Measurements from ENCODE around the gene PPFIA1.
A peak's percentile ranks its signal among the peaks of the same experiment; 100 is the strongest.

The PPFIA1 gene

DNA sequence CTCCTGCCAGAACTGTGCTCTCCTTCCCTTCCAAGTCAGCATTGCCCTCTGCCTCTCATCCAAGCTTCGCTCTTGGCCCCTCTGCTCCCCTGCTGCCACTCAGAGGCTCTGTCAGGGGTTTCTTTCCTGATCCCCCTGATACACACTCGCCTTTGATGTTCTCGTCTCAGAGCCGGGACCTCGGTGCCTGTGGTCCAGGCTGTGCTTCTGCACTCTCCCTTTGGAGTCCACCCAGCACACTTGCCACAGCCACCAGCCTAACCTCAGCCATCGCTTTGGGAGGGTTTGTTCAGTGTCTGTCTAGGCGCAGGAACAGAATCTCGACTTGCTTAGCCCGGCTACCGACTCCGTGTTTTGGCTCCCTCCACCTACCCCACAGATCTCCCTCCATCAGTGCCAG is 29.1 kb downstream of the PPFIA1 start:
- no peak for DNase-seq

DNA sequence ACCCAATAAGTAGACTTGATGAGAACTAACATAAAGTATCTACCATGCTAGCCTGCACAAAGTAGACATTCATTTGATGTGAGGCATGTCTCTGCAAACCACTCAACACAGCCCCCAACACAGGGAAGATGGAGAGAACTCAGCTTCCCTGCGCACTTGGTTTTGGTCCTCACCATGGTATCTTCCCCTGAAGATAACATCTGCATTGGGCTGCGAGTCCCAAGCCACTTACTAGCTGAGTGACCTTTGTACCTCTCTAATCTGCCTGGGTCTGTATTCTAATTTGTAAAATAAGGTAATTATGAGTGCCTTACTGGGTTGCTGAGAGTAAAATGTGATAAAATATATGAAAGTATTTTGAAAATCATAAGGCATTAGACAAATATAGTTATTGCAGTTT is 30.7 kb downstream of the PPFIA1 start:
- DNase-seq = no peak

DNA sequence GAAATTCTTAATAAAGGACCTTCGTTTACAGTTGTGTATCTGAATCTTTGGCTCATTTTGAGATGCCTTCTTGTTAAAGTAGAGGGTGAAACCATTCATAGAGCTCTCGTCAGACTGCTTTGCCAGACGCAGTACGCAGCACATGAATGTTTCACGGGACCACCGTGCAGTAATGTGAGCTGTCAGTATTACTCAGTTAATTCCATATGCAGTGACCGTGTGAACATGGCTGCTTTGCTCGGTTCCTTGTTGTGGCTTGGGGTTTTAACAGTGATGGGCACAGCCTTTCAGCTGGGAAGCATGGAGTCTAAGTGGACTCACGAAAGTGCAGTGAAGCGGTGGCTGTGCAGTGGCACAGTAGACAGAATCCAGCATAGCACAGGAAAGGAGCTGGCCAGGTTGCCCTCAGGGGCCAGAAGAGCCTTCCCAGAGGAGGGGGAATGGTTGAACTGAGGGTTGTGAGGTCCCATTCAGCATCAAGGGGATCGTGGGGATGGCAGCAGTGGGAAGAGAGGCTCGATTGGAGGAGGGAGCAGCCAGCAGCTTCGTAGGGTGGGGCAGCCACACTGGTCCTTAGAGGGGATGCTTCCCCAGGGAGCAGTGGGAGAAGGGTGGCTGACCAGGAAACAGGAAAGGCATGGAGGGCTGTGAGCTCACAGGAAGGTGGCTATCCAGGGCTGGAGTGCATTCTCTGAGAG is 31.4 kb downstream of the PPFIA1 start:
- DNase-seq = no peak

DNA sequence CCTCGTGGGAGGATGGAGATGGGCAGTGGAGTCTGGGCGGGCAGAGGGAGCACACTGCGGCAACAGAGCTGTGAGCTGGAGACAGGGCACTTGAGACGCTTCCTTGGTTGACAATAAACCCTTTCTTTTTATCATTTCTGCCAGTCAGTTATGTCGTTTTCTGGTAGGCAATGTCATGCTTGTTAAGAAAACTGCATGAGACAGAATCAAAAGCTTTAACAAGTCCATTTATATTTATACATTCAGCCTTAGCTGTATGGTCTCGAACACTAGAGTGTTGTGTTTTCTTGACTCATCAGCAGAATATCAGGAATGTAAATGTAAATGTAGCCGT is 31.9 kb downstream of the PPFIA1 start:
- DNase-seq = no peak

DNA sequence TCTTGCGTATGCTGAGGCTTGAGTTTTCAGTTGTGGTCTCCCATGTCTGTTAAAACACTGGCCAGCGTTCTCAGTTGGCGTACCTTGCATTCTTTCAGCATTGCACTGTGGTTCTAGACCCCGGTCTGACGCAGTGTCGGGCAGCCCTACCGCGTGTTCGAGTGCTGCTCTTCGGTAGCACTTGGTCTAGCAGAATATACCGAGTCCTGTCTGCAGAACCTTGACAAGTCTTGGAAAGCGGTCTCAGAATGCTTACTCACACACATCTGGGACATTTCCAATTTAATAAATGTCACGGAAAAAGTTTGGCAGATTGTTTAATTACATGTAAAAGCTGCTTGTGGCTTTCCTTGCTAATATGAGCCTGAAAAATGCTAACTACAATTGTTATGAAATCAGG is 32.6 kb downstream of the PPFIA1 start:
- no peak for DNase-seq

DNA sequence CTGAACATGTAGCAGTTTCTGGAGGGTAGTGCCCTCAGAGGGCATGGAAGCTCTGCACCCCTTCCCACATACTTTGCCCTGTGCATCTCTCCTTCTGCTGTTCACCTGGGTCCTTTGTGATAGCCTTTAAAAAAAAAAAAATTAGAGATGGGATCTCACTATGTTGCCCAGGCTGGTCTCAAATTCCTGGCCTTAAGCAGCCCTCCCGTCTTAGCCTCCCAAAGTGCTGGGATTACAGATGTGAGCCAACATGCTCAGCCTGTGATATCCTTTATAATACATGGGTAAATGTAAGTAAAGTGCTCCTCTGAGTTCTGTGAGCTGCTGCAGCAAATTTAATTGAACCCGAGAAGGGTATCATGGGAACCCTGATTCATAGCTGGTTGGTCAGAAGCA is 33.7 kb downstream of the PPFIA1 start:
- DNase-seq = no peak

DNA sequence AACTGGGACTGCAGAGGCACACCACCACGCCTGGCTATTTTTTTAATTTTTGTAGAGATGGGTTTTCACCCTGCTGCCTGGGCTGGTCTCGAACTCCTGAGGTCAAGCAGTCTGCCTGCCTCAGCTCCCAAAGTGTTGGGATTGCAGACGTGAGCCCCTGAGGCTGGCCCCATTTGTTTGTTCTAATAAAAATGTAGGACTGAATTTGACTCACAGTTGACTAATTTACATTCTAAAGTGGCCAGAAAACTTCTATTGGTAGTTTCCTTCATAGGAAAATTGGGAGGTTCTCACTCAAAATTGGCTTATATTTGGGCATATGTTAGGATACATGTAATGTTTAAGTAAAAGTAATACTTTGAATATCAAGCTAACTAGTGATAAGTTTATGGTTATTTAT is 35.0 kb downstream of the PPFIA1 start:
- no peak for DNase-seq

DNA sequence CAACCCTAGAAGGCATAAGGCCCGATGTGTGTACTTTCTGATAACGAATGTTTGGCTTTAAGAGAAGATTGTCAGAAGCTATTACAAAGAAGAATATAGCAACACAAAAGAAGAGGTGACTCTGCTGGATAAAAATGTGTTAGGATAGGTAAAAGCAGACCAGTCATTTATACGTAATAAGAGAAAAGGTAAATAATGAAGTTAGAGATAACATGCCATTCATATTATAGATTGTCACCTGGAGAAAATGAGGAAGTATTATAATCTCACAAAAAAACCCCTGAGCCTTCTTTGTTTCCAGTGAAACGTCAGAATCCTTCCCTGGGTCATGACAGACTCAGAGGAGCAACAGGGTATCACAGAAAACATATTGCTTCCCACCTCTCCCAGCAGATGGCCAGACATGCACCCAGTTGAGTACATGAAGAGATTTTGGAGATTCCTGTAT is 36.1 kb downstream of the PPFIA1 start:
- no peak for DNase-seq

DNA sequence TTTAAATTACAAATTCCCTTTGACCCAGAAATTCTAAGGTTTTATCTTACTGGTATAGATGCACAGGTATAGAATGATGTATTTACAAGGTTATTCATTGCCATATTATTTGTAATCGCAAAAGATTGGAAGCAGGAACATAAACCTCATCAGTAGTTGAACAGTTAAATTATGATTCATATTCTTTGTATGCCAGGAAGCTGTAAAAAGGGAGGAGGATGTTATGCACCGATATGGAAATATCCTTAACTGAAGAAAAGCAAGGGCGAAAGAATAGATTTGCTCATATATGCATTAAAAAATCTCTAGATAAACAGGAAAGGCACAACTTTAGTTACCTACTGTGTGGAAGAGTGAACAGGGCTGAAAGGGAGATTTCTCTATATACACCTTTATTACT is 36.7 kb downstream of the PPFIA1 start:
- DNase-seq = no peak

DNA sequence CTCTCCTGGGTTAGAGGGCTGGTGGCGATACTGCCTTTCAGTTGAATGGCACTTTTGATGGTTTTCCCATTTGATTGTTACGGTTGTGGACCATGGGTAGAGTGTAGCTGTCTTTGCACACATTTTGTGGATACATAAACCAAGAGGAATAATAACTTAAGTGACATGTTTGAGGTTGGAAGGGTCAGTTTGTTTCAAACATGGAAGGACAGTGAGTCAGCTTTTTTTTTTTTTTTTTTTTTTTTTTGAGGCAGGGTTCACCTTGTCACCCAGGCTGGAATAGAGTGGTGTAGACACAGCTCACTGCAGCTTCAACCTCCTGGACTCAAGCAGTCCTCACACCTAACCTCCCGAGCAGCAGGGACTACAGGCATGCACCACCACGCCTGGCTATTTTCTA is 41.1 kb downstream of the PPFIA1 start:
- DNase-seq = no peak

DNA sequence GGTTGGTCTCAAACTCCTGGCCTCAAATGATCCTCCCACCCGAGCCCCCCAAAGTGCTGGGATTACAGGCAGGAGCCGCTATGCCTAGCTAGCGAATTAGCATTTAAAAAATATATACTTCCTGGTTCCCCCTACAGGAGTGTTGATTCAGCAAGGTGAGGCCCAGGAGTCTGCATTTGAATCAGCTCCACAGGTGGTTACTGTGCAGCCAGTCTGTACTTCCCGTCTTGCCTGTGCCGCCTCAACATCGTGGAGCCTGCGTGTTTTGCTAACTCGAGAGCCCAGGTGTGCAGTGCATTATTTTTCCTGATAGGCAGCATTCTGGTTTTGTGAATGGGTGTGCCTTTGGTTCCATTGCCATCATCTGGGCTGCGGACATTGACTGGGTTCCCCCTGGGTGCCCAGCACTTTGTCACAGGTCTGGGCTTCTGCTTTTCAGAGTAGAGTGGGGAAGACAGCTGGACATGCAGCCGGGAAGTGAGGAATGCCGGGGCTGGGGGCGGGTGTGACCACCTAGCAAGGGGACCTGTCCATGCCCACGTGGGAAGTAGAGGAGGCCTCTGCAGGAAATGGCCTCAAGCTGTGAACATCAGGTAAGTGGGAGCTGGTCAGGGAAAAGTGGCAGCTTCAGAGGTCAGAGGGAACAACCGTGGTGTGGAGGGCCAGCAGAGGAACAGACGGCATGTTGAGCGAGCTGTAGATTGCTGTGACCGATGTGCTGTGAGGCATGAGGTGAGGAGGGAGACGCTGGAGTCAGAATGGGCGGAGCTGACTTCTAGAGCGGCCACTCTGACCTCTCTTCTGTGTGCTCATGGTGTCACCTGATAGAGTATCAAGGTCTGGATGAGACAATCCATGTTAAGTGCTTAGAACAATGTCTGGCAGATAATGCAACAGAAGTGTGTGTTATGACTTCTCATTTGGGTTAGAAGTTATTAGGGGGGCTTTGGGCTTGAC is 42.2 kb downstream of the PPFIA1 start:
- DNase-seq = peak in 2 of 3 donors; percentile 13 to 17

DNA sequence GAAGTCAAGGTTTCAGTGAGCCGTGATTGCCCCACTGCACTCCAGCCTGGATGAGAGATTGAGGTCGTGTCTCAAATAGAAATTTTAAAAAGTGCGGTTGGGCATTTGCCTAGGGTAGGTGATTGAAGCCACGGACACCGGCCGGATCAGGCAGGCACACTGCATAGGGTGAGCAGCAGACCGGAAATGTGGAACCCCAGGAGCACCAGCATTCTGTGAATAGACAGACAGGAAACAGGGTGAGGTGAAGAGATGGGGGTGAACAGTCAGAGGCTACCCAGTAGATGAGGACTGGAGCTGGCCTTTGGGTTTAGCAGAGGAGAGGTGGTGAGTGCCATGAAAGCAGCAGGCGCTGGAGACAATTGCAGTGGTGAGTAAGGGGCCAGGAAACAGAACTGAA is 43.5 kb downstream of the PPFIA1 start:
- DNase-seq = peak in 2 of 3 donors; percentile 25 to 28

DNA sequence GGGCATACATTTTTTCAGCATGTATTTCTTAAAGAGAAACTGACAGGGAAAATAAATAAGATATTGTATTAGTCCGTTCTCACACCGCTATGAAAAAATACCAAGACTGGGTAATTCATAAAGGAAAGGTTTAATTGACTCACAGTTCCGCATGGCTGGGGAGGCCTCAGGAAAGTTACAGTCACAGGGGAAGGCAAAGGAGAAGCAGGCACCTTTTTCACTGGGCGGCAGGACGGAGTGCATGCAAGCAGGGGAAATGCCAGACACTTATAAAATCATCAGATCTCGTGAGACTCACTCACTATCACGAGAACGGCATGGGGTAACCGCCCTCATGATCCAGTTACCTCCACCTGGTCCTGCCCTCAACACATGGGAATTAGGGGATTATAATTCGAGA is 44.2 kb downstream of the PPFIA1 start:
- DNase-seq = peak; percentile 85 to 86 (median 85)

DNA sequence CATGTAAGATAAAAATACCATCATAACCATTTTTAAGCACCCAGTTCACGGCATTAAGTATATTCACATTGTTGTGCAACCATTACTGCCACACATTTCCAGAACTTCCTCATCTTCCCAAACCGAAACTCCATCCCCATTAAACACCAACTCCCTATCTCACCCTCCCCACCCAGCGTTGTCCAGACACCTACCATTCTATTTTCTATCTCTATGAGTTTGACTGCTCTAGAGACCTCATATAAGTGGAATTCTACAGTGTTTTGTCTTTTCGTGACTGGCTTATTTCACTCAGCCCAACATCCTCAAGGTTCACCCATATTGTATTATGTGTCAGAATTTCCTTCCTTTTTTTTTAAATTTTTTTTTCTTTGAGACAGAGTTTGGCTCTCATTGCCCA is 45.2 kb downstream of the PPFIA1 start:
- DNase-seq = peak; percentile 70 to 84 (median 84)

DNA sequence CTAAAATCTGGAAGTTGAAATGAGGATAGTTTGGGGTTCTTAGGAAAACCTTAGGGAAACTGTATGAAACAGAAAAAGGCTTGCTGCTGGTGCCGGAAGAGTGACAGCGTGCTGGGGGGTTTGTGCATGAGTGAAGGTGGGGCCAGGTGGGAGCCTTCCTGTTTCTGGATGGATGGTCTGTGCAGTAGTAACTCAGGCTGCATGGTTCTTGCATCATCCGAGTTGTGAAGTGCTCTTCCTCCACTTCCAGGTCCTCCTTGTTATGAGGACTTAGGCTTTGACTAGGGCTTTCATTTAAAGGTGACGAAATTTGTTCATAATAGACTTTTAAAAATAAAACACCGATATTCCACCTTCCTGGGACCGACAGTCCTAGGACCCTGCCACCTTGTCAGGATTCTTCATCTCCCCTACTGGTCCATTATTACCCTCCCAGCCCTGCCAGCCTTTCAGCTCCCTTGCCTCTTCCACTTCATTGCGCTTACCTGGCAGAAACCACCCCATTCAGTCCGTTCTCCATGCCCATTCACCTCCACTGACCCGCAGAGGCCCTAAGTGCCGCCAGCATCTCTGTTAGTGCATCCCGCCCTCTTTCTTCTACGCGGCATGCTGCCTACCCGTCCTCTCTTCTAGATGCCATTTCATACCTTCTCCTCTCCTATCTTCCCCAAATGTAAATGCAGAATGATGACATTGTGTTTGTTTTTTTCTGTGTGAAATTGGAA is 47.3 kb downstream of the PPFIA1 start:
- peak in 1 of 3 donors; percentile 16 for DNase-seq

DNA sequence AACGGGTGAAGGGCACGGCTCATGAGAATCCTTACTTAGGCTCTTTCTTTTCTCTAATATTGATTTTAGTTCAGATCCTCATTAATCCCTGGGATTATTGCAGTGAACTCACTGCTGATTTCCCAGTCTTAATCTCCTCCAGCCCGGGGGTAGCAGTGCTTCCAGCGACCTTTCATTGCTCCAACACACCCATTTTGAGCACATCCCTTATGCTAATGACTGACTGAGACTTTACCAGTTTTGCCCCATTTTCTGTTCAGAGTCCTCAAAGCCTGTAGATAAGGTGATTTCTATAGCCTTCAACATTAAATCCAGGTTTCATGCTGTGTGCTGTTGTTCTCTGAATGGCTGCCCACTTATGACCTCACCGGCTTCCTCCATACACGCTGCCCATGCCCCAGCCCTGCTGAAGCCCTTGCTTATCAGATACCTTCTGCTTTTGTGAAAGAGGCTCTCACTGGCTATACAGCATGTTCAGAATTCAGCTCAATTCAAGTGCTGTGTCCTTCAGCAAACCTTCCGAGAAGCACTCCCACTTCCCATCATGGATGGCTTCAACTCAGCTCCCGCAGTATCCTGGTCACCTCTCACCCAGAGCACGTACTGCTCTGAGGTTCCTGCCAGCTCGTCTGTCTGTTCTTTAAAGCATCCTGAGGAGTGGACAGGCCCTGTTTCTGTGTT is 49.0 kb downstream of the PPFIA1 start:
- DNase-seq = peak in 2 of 3 donors; percentile 26 to 38

DNA sequence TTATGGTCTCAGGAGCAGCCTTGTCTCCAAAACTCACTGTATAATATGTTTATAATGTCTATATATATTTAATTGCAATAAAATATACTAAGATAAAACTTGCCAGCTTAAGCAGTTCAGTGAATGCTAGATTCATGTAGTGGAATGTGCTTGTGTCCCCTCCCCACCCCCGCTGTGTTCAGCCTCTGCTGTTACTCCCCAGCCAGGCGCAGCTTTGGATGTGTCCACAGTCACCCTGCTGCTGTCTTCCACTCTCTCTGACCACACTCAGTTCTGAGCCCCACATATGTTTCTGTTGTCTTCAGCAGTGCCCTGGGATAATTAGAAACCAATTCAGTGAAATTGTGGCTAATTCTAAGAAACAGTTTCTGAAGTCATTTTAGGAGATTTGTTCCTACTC is 52.2 kb downstream of the PPFIA1 start:
- no peak for DNase-seq

DNA sequence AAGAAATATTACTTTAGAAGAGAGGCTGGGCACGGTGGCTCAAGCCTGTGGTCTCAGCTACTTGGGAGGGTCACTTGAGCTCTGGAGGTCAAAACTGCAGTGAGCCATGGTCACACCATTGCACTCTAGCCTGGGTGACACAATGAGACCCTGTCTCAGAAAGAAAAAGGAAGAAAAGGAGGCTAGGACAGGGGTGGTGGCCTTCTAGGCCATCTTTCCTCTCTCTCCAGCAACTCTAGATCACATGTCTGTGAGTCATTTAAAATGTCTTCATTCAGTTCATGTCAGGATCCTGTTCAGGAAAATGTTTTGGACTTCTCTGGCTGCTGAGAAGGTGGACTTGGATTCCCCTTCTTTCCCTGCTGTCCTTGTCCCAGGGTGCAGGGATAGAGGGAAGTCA is 53.3 kb downstream of the PPFIA1 start:
- peak; percentile 73 to 81 (median 80) for DNase-seq

DNA sequence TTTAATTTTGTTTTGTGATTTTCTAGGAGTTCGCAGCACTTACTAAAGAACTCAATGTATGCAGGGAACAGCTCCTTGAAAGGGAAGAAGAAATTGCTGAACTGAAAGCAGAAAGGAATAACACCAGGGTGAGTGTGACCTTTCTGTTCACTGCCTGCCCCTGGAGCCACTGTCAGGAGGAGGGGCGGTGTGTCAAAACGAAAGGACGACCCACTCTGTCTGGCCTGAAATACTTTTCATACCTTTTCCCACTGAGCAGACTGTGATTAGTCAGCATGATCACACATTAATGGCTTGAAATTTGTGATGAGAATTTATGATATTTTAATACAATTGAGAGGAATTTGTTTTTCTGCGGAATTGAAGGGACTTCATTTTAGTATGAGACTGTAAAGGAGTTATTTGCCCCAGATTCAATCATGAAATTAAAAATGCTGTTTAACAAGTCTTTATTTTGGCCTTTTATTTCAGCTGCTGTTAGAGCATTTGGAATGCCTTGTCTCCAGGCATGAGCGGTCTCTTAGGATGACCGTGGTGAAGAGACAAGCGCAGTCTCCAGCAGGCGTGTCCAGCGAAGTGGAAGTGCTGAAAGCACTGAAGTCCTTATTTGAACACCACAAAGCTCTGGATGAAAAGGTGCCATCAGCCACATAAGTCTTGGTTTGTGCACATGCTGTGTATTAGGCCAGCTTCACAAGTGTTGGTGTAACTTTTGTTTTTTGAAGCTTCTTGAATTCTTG is 54.1 kb downstream of the PPFIA1 start:
- peak; percentile 33 to 51 (median 50) for DNase-seq

DNA sequence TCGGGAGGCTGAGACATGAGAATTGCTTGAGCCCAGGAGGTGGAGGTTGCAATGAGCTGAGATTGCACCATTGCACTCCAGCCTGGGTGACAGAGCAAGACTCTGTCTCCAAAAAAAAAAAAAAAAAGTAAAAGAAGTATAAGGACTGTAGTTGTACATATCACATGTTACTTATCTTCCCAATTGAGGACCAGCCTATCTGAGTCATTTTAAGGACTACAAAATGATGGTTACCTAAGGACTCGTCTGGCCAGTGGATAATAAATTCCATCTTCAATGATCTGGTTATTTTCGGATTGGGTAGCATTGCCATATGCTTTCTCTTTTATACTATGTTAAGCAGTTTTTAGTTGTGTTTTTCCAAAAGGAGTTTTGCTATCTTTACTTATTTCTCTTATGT is 55.3 kb downstream of the PPFIA1 start:
- no peak for DNase-seq

DNA sequence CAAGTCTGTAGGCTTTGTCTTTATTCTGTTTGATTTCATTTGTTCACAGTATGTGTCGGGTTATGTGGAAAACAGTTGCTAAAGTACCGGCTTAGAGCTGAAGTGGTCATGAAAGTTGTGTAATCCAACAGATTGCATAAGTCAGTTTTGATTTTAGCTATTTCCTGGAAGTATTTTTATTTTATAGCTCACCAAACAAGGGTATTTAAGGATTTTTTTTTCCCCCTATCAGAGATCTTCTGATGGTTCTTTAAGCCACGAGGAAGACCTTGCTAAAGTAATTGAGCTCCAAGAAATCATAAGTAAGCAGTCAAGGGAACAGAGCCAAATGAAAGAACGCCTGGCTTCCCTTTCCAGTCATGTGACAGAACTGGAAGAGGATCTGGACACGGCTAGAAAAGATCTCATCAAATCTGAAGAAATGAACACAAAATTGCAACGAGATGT is 55.9 kb downstream of the PPFIA1 start:
- DNase-seq = peak; percentile 67 to 86 (median 83)

DNA sequence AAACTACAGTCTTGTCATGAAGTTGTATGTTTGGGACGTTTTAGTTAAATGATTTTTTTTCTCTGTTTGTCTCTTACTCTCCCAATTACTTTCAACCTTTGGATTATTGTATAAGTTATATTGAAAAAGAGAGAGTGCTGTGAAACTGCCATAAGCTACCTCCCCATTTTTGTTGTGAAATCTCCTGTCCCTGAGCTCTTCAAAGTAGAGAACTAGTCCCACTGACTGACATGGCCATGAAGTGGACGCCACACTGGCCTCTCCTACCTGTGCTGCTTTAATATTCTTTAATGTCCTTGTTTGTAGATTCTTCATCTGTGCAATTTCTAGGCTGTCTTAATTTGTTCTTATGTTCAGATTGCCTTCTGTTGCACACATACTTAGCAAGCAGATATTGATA is 56.3 kb downstream of the PPFIA1 start:
- DNase-seq = peak in 1 of 3 donors; percentile 20
